H9 (cell line): Measurements from ENCODE around the gene CDC26. TPM values are rescaled to one million over a fixed set of nuclear protein-coding genes. Genes with fewer than 3 reads are reported as not detected.

ENCODE experiments used
- DNase-seq: peaks from one replicate; pipeline ENCODE4 v3.0.0-alpha.2; 2017
- H2AFZ ChIP-seq: one replicate; pipeline ENCODE4 v1.6.1; 2013; ENCODE audit warnings: mild to moderate bottlenecking, low read length, control low read depth, moderate library complexity
- H2AK5ac ChIP-seq: 2 replicates; pipeline ENCODE4 v1.6.1; 2013; ENCODE audit warnings: low read length, control low read depth, mixed read lengths; ENCODE audit not compliant: insufficient read length
- H2BK120ac ChIP-seq: one replicate; pipeline ENCODE4 v1.6.1; 2013; ENCODE audit warnings: low read depth, mild to moderate bottlenecking, low read length, control low read depth, inconsistent platforms; ENCODE audit not compliant: poor library complexity, severe bottlenecking
- H2BK12ac ChIP-seq: 2 replicates; pipeline ENCODE4 v1.6.1; 2013; ENCODE audit warnings: low read length, control low read depth, mixed read lengths, low read depth; ENCODE audit not compliant: insufficient read length
- H2BK15ac ChIP-seq: 2 replicates; pipeline ENCODE4 v1.6.1; 2013; ENCODE audit warnings: low read depth, low read length, control low read depth
- H2BK20ac ChIP-seq: one replicate; pipeline ENCODE4 v1.6.1; 2013; ENCODE audit warnings: low read depth, mild to moderate bottlenecking, low read length, control low read depth, inconsistent platforms; ENCODE audit not compliant: poor library complexity, severe bottlenecking
- H2BK5ac ChIP-seq: 2 replicates; pipeline ENCODE4 v1.6.1; 2013; ENCODE audit warnings: low read length, control low read depth, mixed read lengths; ENCODE audit not compliant: insufficient read length
- H3K14ac ChIP-seq: 2 replicates; pipeline ENCODE4 v1.6.1; 2013; ENCODE audit warnings: low read length, control low read depth; ENCODE audit not compliant: insufficient read depth
- H3K18ac ChIP-seq: 2 replicates; pipeline ENCODE4 v1.6.1; 2013; ENCODE audit warnings: low read depth, mild to moderate bottlenecking, mixed read lengths, low read length, control low read depth; ENCODE audit not compliant: insufficient read length
- H3K23ac ChIP-seq: 2 replicates; pipeline ENCODE4 v1.6.1; 2013; ENCODE audit warnings: low read length, control low read depth, mixed read lengths, low read depth; ENCODE audit not compliant: insufficient read length
- H3K23me2 ChIP-seq: 2 replicates; pipeline ENCODE4 v1.6.1; 2013; ENCODE audit warnings: low read depth, mild to moderate bottlenecking, mixed read lengths, low read length, control low read depth; ENCODE audit not compliant: insufficient read length, poor library complexity, severe bottlenecking
- H3K27ac ChIP-seq: 2 replicates; pipeline ENCODE4 v1.5.1; 2013; ENCODE audit warnings: low read length, control low read depth, mixed read lengths, low read depth; ENCODE audit not compliant: insufficient read length
- H3K27me3 ChIP-seq: 2 replicates; pipeline ENCODE4 v1.6.1; 2013; ENCODE audit warnings: low read length, control low read depth, inconsistent platforms; ENCODE audit not compliant: insufficient read depth
- H3K4ac ChIP-seq: 2 replicates; pipeline ENCODE4 v1.6.1; 2013; ENCODE audit warnings: low read depth, mild to moderate bottlenecking, control low read depth, inconsistent platforms, low read length, moderate library complexity
- H3K4me1 ChIP-seq: 2 replicates; pipeline ENCODE4 v1.6.1; 2013; ENCODE audit warnings: low read length, control low read depth, inconsistent platforms; ENCODE audit not compliant: insufficient read depth
- H3K4me2 ChIP-seq: 2 replicates; pipeline ENCODE4 v1.6.1; 2013; ENCODE audit warnings: low read length, control low read depth, mixed read lengths; ENCODE audit not compliant: insufficient read length, insufficient read depth
- H3K56ac ChIP-seq: 2 replicates; pipeline ENCODE4 v1.6.1; 2013; ENCODE audit warnings: low read depth, mild to moderate bottlenecking, mixed read lengths, low read length, control low read depth; ENCODE audit not compliant: insufficient read length
- H3K79me1 ChIP-seq: 2 replicates; pipeline ENCODE4 v1.6.1; 2013; ENCODE audit warnings: low read depth, mild to moderate bottlenecking, moderate library complexity, low read length, control low read depth, inconsistent platforms; ENCODE audit not compliant: insufficient read depth, poor library complexity, severe bottlenecking
- H3K79me2 ChIP-seq: 2 replicates; pipeline ENCODE4 v1.6.1; 2013; ENCODE audit warnings: low read length, control low read depth, inconsistent platforms; ENCODE audit not compliant: insufficient read depth
- H3K9ac ChIP-seq: 2 replicates; pipeline ENCODE4 v1.6.1; 2013; ENCODE audit warnings: low read length, control low read depth, mixed read lengths; ENCODE audit not compliant: insufficient read length; ENCODE audit errors: extremely low read depth
- H3K9me3 ChIP-seq: one replicate; pipeline ENCODE4 v1.6.1; 2013; ENCODE audit warnings: low read depth, low read length, inconsistent platforms; ENCODE audit not compliant: control insufficient read depth
- H3T11ph ChIP-seq: one replicate; pipeline ENCODE4 v1.6.1; 2013; ENCODE audit warnings: mild to moderate bottlenecking, low read length, control low read depth, inconsistent platforms
- H4K20me1 ChIP-seq: one replicate; pipeline ENCODE4 v1.6.1; 2013; ENCODE audit not compliant: control insufficient read depth, insufficient read length, insufficient read depth
- H4K5ac ChIP-seq: 2 replicates; pipeline ENCODE4 v1.6.1; 2013; ENCODE audit warnings: low read depth, mild to moderate bottlenecking, mixed read lengths, low read length, control low read depth; ENCODE audit not compliant: insufficient read length
- H4K8ac ChIP-seq: replicated peaks from 2 replicates; pipeline ENCODE4 v1.6.1; 2013; ENCODE audit warnings: low read length, control low read depth, mixed read lengths, low read depth; ENCODE audit not compliant: insufficient read length
- H4K91ac ChIP-seq: 2 replicates; pipeline ENCODE4 v1.6.1; 2013; ENCODE audit warnings: low read depth, mild to moderate bottlenecking, moderate library complexity, mixed read lengths, low read length, control low read depth; ENCODE audit not compliant: insufficient read length
- H3K27ac Mint-ChIP-seq, 3 experiments: 2 replicates in 2 of 3; 3 replicates in 1 of 3; pipeline ENCODE4 v1.8.0; 2020 to 2021; ENCODE audit warnings: mixed read lengths in 3 of 3, mild to moderate bottlenecking in 1 of 3, moderate library complexity in 1 of 3
- H3K27me3 Mint-ChIP-seq: 2 replicates; pipeline ENCODE4 v1.8.0; 2021; ENCODE audit warnings: low read depth, mild to moderate bottlenecking, moderate library complexity, mixed read lengths
- H3K36me3 Mint-ChIP-seq, 3 experiments: 2 replicates in 2 of 3; 3 replicates in 1 of 3; pipeline ENCODE4 v1.8.0; 2020 to 2021; ENCODE audit warnings: low read depth in 3 of 3, mixed read lengths in 3 of 3; ENCODE audit not compliant: insufficient read depth in 1 of 3
- H3K4me1 Mint-ChIP-seq, 2 experiments: 2 replicates each; pipeline ENCODE4 v1.8.0; 2020; ENCODE audit warnings: mixed read lengths in 2 of 2
- H3K4me3 Mint-ChIP-seq, 2 experiments: 2 replicates in 1 of 2; 3 replicates in 1 of 2; pipeline ENCODE4 v1.8.0; 2020 to 2021; ENCODE audit warnings: mild to moderate bottlenecking in 2 of 2, mixed read lengths in 2 of 2, moderate library complexity in 1 of 2
- H3K9me3 Mint-ChIP-seq, 2 experiments: 2 replicates in 1 of 2; 3 replicates in 1 of 2; pipeline ENCODE4 v1.8.0; 2020; ENCODE audit warnings: mild to moderate bottlenecking in 2 of 2, mixed read lengths in 2 of 2, moderate library complexity in 1 of 2
- WGBS: extraction: QIAGEN DNeasy Blood & Tissue Kit; methylation state at CpG from one replicate; pipeline ENCODE4 v1.1.7; 2013; ENCODE audit warnings: missing lambda C conversion rate, low lambda C conversion rate, mixed read lengths; ENCODE audit not compliant: insufficient read length; ENCODE audit errors: extremely low coverage; 5-methylcytosine and 5-hydroxymethylcytosine counted together
- total RNA-seq: library from RNA; stranded (reverse); gene quantifications from 2 replicates; pipeline ENCODE4 v1.2.1, GENCODE V29; 2021
- TF ChIP-seq, protein P1 (sequence below): fragments of 200-600 bp; sonication (generic); conservative IDR thresholded peaks from 3 replicates; pipeline ENCODE4 v1.8.0; 2021; ENCODE audit warnings: antibody characterized with exemption, mild to moderate bottlenecking

CDC26 gene
- total RNA-seq, 1 experiment from 2014 or later, result 38.6 TPM

DNA sequence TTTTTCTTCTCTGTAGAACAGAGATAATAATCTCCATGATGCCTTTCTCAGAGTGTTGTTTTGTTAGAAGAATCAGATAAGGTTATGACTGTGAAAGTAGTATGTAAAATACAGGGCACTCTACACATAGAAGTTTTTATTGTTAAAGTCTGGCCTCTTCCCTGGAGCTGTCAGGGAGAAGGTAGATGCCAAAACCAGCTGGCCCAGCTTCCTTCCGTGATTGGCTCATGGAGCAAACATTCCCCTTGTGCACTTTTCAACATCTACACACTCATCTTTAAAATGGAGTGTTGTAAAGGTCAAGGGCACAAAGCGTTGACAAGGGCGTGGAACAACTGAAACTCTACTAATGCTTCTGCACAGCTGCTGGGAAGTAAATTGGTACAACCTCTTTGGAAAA, 35.2 kb upstream of the CDC26 start:
- H3K79me1 ChIP-seq, result no peaks in the 10 kb centered on the region
- no CpG with 5 or more reads among the region's 3 CpGs for WGBS
- no peak overlapping the region for H3K4ac ChIP-seq
- Mint-ChIP-seq H3K27ac (no peak overlapping the region), H3K27me3 (no peaks in the 10 kb centered on the region; the same call in 1 of the 2 replicates), H3K36me3 (no peaks in the 10 kb centered on the region), H3K4me1 (no peaks in the 10 kb centered on the region), H3K4me3 (no peak overlapping the region), H3K9me3 (no peaks in the 10 kb centered on the region)
- TF ChIP-seq, protein P1, sequence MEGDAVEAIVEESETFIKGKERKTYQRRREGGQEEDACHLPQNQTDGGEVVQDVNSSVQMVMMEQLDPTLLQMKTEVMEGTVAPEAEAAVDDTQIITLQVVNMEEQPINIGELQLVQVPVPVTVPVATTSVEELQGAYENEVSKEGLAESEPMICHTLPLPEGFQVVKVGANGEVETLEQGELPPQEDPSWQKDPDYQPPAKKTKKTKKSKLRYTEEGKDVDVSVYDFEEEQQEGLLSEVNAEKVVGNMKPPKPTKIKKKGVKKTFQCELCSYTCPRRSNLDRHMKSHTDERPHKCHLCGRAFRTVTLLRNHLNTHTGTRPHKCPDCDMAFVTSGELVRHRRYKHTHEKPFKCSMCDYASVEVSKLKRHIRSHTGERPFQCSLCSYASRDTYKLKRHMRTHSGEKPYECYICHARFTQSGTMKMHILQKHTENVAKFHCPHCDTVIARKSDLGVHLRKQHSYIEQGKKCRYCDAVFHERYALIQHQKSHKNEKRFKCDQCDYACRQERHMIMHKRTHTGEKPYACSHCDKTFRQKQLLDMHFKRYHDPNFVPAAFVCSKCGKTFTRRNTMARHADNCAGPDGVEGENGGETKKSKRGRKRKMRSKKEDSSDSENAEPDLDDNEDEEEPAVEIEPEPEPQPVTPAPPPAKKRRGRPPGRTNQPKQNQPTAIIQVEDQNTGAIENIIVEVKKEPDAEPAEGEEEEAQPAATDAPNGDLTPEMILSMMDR, result no peak
- H4K5ac ChIP-seq, result no peak overlapping the region
- no peak overlapping the region for H3K9ac ChIP-seq
- no peak overlapping the region for H4K91ac ChIP-seq
- H2BK5ac ChIP-seq, result no peak overlapping the region
- no peaks in the 10 kb centered on the region for H3K27me3 ChIP-seq
- H2BK15ac ChIP-seq, result no peak overlapping the region
- H4K8ac ChIP-seq, result no peak overlapping the region
- H2AK5ac ChIP-seq, result no peak overlapping the region
- no peak overlapping the region for H3K4me2 ChIP-seq
- H3T11ph ChIP-seq, result no peak overlapping the region
- no peak overlapping the region for H3K18ac ChIP-seq
- H3K27ac ChIP-seq, result no peak overlapping the region
- H3K4me1 ChIP-seq, result no peaks in the 10 kb centered on the region
- H2BK20ac ChIP-seq, result no peak overlapping the region
- no peaks in the 10 kb centered on the region for H3K23me2 ChIP-seq
- no peaks in the 10 kb centered on the region for H3K79me2 ChIP-seq
- H3K23ac ChIP-seq, result no peak overlapping the region
- no peak overlapping the region for H2BK12ac ChIP-seq
- no peaks in the 10 kb centered on the region for H4K20me1 ChIP-seq
- no peak overlapping the region for H2BK120ac ChIP-seq
- no peaks in the 10 kb centered on the region for H3K9me3 ChIP-seq
- no peak overlapping the region for H3K56ac ChIP-seq
- no peak overlapping the region for H2AFZ ChIP-seq
- no peak for DNase-seq
- H3K14ac ChIP-seq, result no peak overlapping the region
